IMR-90 (cell line): Measurements from ENCODE around the gene KCNJ18. TPM values are rescaled to one million over a fixed set of nuclear protein-coding genes. Genes with fewer than 3 reads are reported as not detected.
"Not testable (repeated sequence)": the region's sequence is repeated elsewhere in the genome, so short reads cannot be mapped to it uniquely, and the experiment has no call there.

Experiments
- ATAC-seq: fragments of 200-7000 bp; cut with Tn5 transposase; 2 replicates; pipeline ENCODE4 v1.9.1; 2020; ENCODE audit warnings: low read depth, mild to moderate bottlenecking, moderate library complexity
- BruUV-seq: library from RNA; stranded (reverse); fragments of 400-500 nt; replicated peaks from 2 replicates; lab custom pipeline; 2021; lab: Mats Ljungman, UMichigan
- CTCF ChIA-PET: fragments of 300-600 bp; formaldehyde crosslinking; extraction: SDS; loops from one replicate; lab custom pipeline; 2021; ENCODE audit warnings: antibody characterized with exemption; lab: Yijun Ruan, JAX
- POLR2A ChIA-PET: fragments of 300-600 bp; sonication (Branson Sonifier 250); formaldehyde crosslinking; loops from one replicate; lab custom pipeline; 2022; ENCODE audit warnings: antibody characterized with exemption; ENCODE audit not compliant: unreplicated experiment; lab: Charles Lee
- DNase-seq: peaks from one replicate; pipeline ENCODE4 v3.0.0; 2013
- H2AFZ ChIP-seq: replicated peaks from 2 replicates; pipeline ENCODE3; 2013; ENCODE audit warnings: low read length, mild to moderate bottlenecking; ENCODE audit not compliant: poor library complexity
- H2AK5ac ChIP-seq: 2 replicates; pipeline ENCODE4 v1.6.1; 2013; ENCODE audit warnings: low read depth, low read length, inconsistent platforms
- H2AK9ac ChIP-seq: replicated peaks from 2 replicates; pipeline ENCODE3; 2013; ENCODE audit warnings: mild to moderate bottlenecking, low read depth, low read length, moderate library complexity; ENCODE audit not compliant: poor library complexity
- H2BK120ac ChIP-seq: 2 replicates; pipeline ENCODE4 v1.6.1; 2013; ENCODE audit warnings: low read depth, low read length, inconsistent platforms
- H2BK15ac ChIP-seq: 3 replicates; pipeline ENCODE4 v1.6.1; 2013; ENCODE audit warnings: low read depth, low read length, inconsistent platforms
- H2BK20ac ChIP-seq: 2 replicates; pipeline ENCODE4 v1.6.1; 2013; ENCODE audit warnings: low read depth, mild to moderate bottlenecking, inconsistent platforms, low read length, moderate library complexity
- H2BK5ac ChIP-seq: 2 replicates; pipeline ENCODE4 v1.6.1; 2013; ENCODE audit warnings: mild to moderate bottlenecking, low read depth, low read length, inconsistent platforms; ENCODE audit not compliant: poor library complexity, severe bottlenecking
- H3K14ac ChIP-seq: replicated peaks from 2 replicates; pipeline ENCODE4 v1.6.1; 2013; ENCODE audit warnings: low read depth, low read length, inconsistent platforms
- H3K18ac ChIP-seq: 2 replicates; pipeline ENCODE4 v1.6.1; 2013; ENCODE audit warnings: low read depth, low read length, control low read depth
- H3K23ac ChIP-seq: 2 replicates; pipeline ENCODE4 v1.6.1; 2013; ENCODE audit warnings: low read depth, low read length, inconsistent platforms
- H3K27ac ChIP-seq: 2 replicates; pipeline ENCODE4 v1.5.1; 2013; ENCODE audit warnings: mild to moderate bottlenecking, control low read depth, low read length; ENCODE audit not compliant: insufficient read depth
- H3K27me3 ChIP-seq: 2 replicates; pipeline ENCODE4 v1.6.1; 2013; ENCODE audit warnings: low read length; ENCODE audit not compliant: control insufficient read depth, insufficient read depth
- H3K36me3 ChIP-seq: 2 replicates; pipeline ENCODE4 v1.6.1; 2013; ENCODE audit warnings: low read length, mixed read lengths; ENCODE audit not compliant: control insufficient read depth, insufficient read depth
- H3K4ac ChIP-seq: 2 replicates; pipeline ENCODE4 v1.6.1; 2013; ENCODE audit warnings: low read depth, low read length, inconsistent platforms
- H3K4me1 ChIP-seq: 2 replicates; pipeline ENCODE4 v1.6.1; 2013; ENCODE audit warnings: low read length, mixed read lengths; ENCODE audit not compliant: control insufficient read depth, insufficient read depth
- H3K4me2 ChIP-seq: 2 replicates; pipeline ENCODE4 v1.6.1; 2013; ENCODE audit warnings: low read depth, mild to moderate bottlenecking, control low read depth, low read length, moderate library complexity
- H3K4me3 ChIP-seq: 2 replicates; pipeline ENCODE4 v1.5.1; 2013; ENCODE audit warnings: low read depth, mild to moderate bottlenecking, control low read depth, low read length, moderate library complexity; ENCODE audit not compliant: insufficient read depth
- H3K56ac ChIP-seq: 2 replicates; pipeline ENCODE4 v1.6.1; 2013; ENCODE audit warnings: low read length, inconsistent platforms; ENCODE audit not compliant: insufficient read depth; ENCODE audit errors: extremely low read depth
- H3K79me1 ChIP-seq, 2 experiments: 2 replicates each; pipeline ENCODE4 v1.6.1; 2013; ENCODE audit warnings: low read length in 2 of 2, inconsistent platforms in 1 of 2, low read depth in 1 of 2
- H3K9ac ChIP-seq: 2 replicates; pipeline ENCODE4 v1.6.1; 2013; ENCODE audit warnings: low read depth, low read length, control low read depth
- H3K9me1 ChIP-seq: 2 replicates; pipeline ENCODE4 v1.6.1; 2013; ENCODE audit warnings: low read length, inconsistent platforms; ENCODE audit not compliant: insufficient read depth
- H3K9me3 ChIP-seq: 2 replicates; pipeline ENCODE4 v1.6.1; 2013; ENCODE audit warnings: low read length; ENCODE audit not compliant: control insufficient read depth, insufficient read depth
- H4K20me1 ChIP-seq: 2 replicates; pipeline ENCODE4 v1.6.1; 2013; ENCODE audit warnings: low read length, inconsistent platforms; ENCODE audit not compliant: insufficient read depth
- H4K5ac ChIP-seq: 2 replicates; pipeline ENCODE4 v1.6.1; 2013; ENCODE audit warnings: mild to moderate bottlenecking, low read depth, low read length, control low read depth
- H4K8ac ChIP-seq, 2 experiments: 2 replicates each; pipeline ENCODE4 v1.6.1; 2013; ENCODE audit warnings: low read depth in 2 of 2, low read length in 2 of 2, control low read depth in 1 of 2, inconsistent platforms in 1 of 2
- H4K91ac ChIP-seq: 2 replicates; pipeline ENCODE4 v1.6.1; 2013; ENCODE audit warnings: low read depth, low read length, inconsistent platforms; ENCODE audit not compliant: insufficient read depth
- WGBS, 2 experiments: methylation state at CpG; one replicate each; pipeline versions ENCODE4 v1.1.5 to v1.1.7; 2013; ENCODE audit warnings: missing lambda C conversion rate in 2 of 2; ENCODE audit not compliant: insufficient read length in 1 of 2; ENCODE audit errors: extremely low coverage in 2 of 2; 5-methylcytosine and 5-hydroxymethylcytosine counted together
- dilution Hi-C: fragments of 300-500 bp; cut with HindIII; formaldehyde crosslinking; loops from one replicate; pipeline ENCODE4 v1.14.3; 2018; ENCODE audit warnings: low sequenced_read_pairs; ENCODE audit not compliant: unreplicated experiment
- in situ Hi-C: fragments of 300-500 bp; cut with MboI; formaldehyde crosslinking; loops from 3 replicates; pipeline ENCODE4 v1.14.3; 2019; ENCODE audit warnings: low sequenced_read_pairs, inconsistent platforms, mixed read lengths
- intact Hi-C: fragments of 100-400 bp; cut with micrococcal nuclease; formaldehyde crosslinking; loops from 2 replicates; pipeline ENCODE4 v1.10.0; 2022
- polyA plus RNA-seq, 3 experiments: library from polyadenylated mRNA; depleted of rRNA; stranded (reverse); fragments of >200 nt; gene quantifications; 2 replicates each; pipeline ENCODE4 v1.2.3, GENCODE V29; 2012; ENCODE audit warnings: low replicate concordance in 1 of 3
- total RNA-seq: library from RNA; depleted of rRNA; stranded (reverse); fragments of >200 nt; gene quantifications from 2 replicates; pipeline ENCODE4 v1.2.3, GENCODE V29; 2012

KCNJ18 gene
- total and polyA plus RNA-seq, 2 of the 4 experiments (the other 2 are of a cell fraction) = not detected

DNA sequence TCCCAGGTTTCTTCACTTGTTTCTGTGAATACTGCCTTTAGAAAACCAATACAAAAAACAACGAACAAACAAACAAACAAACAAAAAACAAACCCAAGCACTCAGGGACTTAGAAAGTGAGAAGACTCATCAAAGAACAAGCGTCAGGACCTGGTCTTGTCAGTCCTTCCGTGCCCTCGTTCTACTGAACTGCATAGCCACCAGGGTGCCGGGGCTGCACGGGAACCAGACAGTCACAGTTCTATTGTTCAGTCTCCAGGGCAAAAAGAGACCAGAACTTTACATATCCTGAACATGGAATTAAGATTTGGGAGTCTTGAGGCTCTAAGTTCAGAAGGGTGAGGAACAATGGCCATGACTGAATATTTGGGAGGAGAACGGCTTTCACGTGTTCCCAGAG, 28.2 kb downstream of the KCNJ18 start:
- DNase-seq, H4K8ac ChIP-seq, H3K9ac ChIP-seq, H2AK9ac ChIP-seq, dilution Hi-C loops, H3K27me3 ChIP-seq, H3K56ac ChIP-seq, H2BK120ac ChIP-seq, H3K36me3 ChIP-seq, H4K91ac ChIP-seq, H2BK5ac ChIP-seq, CTCF ChIA-PET, H3K9me1 ChIP-seq, BruUV-seq, in situ Hi-C loops, H2AK5ac ChIP-seq, intact Hi-C loops, H3K4ac ChIP-seq, ATAC-seq, H3K79me1 ChIP-seq, H3K4me3 ChIP-seq, H3K4me2 ChIP-seq, H2BK15ac ChIP-seq, H3K14ac ChIP-seq, H2BK20ac ChIP-seq, H2AFZ ChIP-seq, H3K23ac ChIP-seq, H3K18ac ChIP-seq, H4K5ac ChIP-seq, H3K4me1 ChIP-seq, H3K9me3 ChIP-seq, POLR2A ChIA-PET, H4K20me1 ChIP-seq, H3K27ac ChIP-seq: not testable (repeated sequence)
- WGBS, 2 experiments = no CpG with 5 or more reads among the region's 8 CpGs

DNA sequence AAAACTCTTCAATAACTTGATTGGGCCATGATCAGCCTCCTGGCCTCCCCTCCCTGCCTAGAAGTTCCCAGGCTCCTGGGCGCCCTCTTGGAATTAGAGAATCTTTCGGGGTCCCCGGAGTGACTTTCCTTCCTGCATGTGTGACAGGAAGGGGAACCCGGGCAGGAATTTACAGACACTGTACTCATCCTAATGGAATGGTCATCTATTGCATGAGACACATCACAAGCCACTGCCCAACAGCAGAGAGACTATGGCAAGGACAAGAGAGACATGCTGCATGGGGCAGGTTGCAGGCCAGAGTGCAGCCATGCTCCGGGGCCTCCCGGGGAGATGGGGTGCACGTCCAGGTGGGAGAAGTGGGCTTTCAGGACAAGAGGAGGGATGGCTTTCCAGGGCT, 29.9 kb downstream of the KCNJ18 start:
- H3K4ac ChIP-seq, dilution Hi-C loops, H2AK9ac ChIP-seq, ATAC-seq, H3K23ac ChIP-seq, H3K27me3 ChIP-seq, H2AK5ac ChIP-seq, CTCF ChIA-PET, in situ Hi-C loops, intact Hi-C loops, H3K14ac ChIP-seq, H3K36me3 ChIP-seq, POLR2A ChIA-PET, H2BK120ac ChIP-seq, H3K79me1 ChIP-seq, H2AFZ ChIP-seq, H2BK15ac ChIP-seq, H3K56ac ChIP-seq, H3K4me3 ChIP-seq, H3K18ac ChIP-seq, BruUV-seq, H4K20me1 ChIP-seq, H3K9me1 ChIP-seq, H2BK5ac ChIP-seq, DNase-seq, H4K5ac ChIP-seq, H3K9ac ChIP-seq, H3K9me3 ChIP-seq, H4K91ac ChIP-seq, H3K4me2 ChIP-seq, H3K27ac ChIP-seq, H3K4me1 ChIP-seq, H4K8ac ChIP-seq, H2BK20ac ChIP-seq: not testable (repeated sequence)
- no CpG with 5 or more reads among the region's 7 CpGs for WGBS, 2 experiments
